SK-N-SH treated with all-trans-retinoic acid at 6 μM for 48 hours (cell line): ENCODE results near the gene CABP1.

Experiments
- ESRRG ChIP-seq: fragments of 250-450 bp; sonication (Bioruptor Pico); IDR thresholded peaks from 2 replicates; pipeline ENCODE4 v1.6.1; 2021; ENCODE audit warnings: mild to moderate bottlenecking
- TCF4 ChIP-seq: fragments of 250-450 bp; sonication (Bioruptor Pico); IDR thresholded peaks from 2 replicates; pipeline ENCODE4 v1.8.0; 2021; ENCODE audit warnings: mild to moderate bottlenecking, moderate library complexity, borderline replicate concordance
- ZFP3 ChIP-seq: fragments of 250-450 bp; sonication (Bioruptor Pico); IDR thresholded peaks from 2 replicates; pipeline ENCODE4 v1.5.0; 2020; ENCODE audit warnings: mild to moderate bottlenecking, moderate library complexity
- ZFP30 ChIP-seq: fragments of 450-650 bp; formaldehyde crosslinking; IDR thresholded peaks from 2 replicates; pipeline ENCODE4 v1.5.0; 2022; ENCODE audit warnings: mild to moderate bottlenecking, moderate library complexity
- ZNF70 ChIP-seq: fragments of 450-650 bp; formaldehyde crosslinking; IDR thresholded peaks from 2 replicates; pipeline ENCODE4 v1.5.0; 2020; ENCODE audit warnings: mild to moderate bottlenecking, moderate library complexity

DNA sequence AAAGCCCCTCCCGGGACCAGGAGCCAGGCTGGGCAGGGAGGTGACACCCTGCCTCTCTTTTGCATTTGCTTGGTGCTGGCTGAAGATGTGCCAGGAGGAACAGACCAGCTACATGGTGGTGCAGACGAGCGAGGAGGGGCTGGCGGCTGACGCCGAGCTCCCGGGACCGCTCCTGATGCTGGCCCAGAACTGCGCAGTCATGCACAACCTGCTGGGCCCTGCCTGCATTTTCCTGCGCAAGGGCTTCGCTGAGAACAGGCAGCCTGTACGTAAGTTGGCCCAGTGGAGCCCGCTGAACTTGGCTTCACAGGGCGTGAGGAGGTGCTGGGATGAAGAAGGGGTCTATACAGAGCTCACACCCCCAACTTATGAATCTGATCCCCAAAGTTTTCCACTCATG lies 15.6 kb downstream of the CABP1 start:
- TF ChIP-seq TCF4 (CRISPR knock-in tag) (no peak), ZNF70 (no peak), ZFP30 (no peak), ZFP3 (no peak), ESRRG (no peak)
